Stimulated activated CD8-positive, alpha-beta memory T cell treated with anti-CD3 and anti-CD28 coated beads, Interleukin-12 subunit alpha, Interleukin-12 subunit beta, amount 100 ng/mL, for 1 hour (primary cell): ENCODE results near the gene DCAF4.

Experiments used
- DNase-seq: peaks from one replicate; pipeline ENCODE4 v3.0.0-alpha.2; 2020; ENCODE audit warnings: low read depth

Gene DCAF4, protein sequence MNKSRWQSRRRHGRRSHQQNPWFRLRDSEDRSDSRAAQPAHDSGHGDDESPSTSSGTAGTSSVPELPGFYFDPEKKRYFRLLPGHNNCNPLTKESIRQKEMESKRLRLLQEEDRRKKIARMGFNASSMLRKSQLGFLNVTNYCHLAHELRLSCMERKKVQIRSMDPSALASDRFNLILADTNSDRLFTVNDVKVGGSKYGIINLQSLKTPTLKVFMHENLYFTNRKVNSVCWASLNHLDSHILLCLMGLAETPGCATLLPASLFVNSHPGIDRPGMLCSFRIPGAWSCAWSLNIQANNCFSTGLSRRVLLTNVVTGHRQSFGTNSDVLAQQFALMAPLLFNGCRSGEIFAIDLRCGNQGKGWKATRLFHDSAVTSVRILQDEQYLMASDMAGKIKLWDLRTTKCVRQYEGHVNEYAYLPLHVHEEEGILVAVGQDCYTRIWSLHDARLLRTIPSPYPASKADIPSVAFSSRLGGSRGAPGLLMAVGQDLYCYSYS

GRCh38 chr14:72926292-72927028 is at the start of gene DCAF4:
Gene DCAF4 (plus strand): TSS chr14:72926464. CDS start chr14:72937979, 11,515 bp downstream.
- peak; percentile 83 for DNase-seq

DNA sequence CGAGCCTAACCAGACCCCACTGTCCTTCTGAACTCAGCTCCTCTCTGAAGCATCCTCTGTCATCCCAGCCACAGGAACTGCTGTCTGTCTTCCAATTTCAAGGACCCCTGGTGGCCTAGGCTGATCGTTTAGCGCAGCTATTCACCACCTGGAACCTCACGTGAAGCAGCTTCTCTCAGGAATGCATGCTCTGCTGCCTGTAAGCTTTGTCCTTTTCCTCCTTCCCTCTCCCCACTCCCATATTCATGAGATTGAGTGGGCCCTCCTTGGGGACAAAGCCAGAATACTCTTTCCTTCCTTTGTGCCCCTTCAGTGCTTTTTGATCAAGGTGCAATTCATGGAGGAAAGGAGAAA is 49.6 kb upstream of the DCAF4 start:
- no peak for DNase-seq

- DNase-seq, result no peak
Measured at GRCh38 chr14:72878746-72879145, 47.5 kb upstream of the DCAF4 start.

- no peak for DNase-seq
Measured at GRCh38 chr14:72879431-72879830, 46.8 kb upstream of the DCAF4 start.

DNA sequence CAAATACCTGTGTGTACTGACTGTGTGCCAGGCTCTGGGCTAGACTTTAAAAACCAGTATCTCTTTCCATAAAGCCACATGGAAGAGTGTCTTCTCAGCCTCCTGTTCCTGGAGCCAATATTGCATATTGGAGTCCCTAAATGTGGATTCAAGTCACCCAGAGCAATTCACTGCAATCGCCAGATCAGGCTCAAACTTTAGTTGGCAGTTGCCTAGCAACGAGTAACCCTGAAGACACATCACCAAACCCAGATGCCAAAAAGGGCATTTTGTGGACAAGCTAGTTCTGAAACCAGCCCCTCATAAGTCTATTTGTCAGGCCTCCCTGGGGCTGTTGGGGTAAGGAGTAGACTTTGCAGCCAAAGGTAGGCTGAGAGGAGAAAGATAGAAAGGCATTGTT is 46.1 kb upstream of the DCAF4 start:
- no peak for DNase-seq

DNA sequence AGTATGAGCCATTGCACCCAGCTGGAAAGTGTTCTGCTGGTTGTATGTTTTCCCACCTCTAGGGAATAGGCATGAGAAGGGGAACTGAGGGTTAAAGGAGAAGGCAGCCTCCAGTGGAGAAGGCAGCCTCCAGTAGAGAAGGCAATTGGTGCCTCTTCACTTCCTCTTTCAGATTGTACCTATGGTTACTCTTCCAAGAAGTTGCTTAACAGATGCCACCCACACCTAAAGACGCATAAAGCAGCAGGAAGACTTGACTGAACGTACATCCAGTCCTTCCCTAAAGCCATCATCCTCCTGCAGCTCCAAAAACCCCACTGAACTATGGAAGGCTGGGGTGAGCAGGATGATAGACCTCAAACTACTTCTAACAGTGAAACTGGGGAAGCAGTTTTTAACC is 45.4 kb upstream of the DCAF4 start:
- DNase-seq, result no peak

GRCh38 chr14:72881543-72881942 is 44.7 kb upstream of the DCAF4 start:
- no peak for DNase-seq

DNA sequence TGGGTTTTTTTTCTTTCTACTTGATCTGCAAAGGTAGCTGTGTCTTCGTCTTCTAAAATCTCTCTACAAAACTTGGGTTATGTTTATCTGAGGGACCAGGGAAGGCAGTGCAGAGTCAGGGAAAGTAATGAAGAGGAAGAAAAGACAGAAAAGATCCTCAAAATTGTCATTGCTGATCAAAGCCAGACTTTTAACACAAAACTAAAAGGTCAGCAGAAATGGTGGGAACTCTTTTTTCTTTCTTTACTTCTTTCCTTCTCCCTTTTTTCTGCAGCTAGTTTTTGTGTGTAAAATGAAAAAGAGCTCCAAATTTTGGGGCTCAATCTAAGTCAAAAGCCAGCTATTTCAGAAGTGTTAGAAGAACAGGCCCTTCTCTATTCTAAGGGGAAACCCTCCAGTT is 44.2 kb upstream of the DCAF4 start:
- no peak for DNase-seq

- no peak for DNase-seq
Measured at GRCh38 chr14:72882463-72882862, 43.8 kb upstream of the DCAF4 start.

DNA sequence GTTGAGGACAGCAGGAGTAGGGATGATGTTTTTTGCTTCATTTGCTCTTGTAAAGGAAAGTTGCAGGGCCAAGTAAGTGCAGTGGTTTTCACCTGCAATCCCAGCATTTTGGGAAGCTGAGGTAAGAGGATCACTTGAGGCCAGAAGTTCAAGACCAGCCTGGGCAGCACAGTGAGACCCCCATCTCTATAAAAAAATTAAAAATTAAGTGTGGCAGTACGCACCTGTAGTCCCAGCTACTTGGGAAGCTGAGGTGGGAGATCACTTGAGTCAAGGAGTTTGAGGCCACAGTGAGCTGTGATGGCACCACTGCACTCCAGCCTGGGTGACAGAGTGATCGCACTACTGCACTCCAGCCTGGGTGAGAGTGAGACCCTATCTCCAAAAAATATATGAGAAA is 43.2 kb upstream of the DCAF4 start:
- no peak for DNase-seq

- DNase-seq, result no peak
Measured at GRCh38 chr14:72883961-72884360, 42.3 kb upstream of the DCAF4 start.

- DNase-seq, result no peak
Measured at GRCh38 chr14:72884386-72884785, 41.9 kb upstream of the DCAF4 start.

GRCh38 chr14:72887514-72887913 is 38.8 kb upstream of the DCAF4 start:
- DNase-seq, result no peak

DNA sequence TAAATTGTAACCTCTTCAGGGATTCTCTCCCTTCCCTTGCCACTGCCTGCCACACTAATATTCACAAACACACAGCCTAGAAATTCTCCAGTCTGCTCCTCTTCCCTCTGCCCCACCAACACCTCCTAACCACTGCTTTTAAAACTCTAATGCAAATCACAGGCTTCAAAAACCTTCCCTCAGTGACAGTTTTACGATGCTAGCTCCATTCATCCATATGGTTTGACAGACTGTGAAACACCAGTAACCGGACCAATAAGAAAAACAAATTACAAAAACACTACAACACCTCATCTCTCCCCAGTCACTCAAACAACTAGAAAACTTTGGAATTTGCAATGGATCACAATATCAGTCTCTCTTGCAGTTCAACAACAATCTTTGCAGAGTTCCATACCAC is 38.1 kb upstream of the DCAF4 start:
- no peak for DNase-seq

- no peak for DNase-seq
Measured at GRCh38 chr14:72888636-72889201, 37.5 kb upstream of the DCAF4 start.

DNA sequence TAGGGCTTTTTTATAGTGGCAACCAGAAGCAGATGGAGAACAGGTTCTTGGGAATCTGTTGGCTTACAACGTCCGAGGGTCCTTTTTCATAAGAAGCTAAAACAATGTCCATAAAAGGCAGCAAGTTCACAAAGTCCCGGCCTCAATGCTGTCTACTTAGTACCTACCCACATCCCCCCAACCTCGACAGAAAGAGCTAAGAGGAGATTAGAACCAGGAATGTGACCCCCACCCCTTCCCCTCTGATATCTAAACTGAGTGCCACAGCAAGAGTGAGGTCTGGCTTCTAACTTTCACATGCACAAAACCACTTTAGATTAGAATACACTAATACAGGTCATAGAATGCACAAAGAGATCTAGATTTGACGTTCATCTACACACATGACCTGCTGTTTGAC is 36.9 kb upstream of the DCAF4 start:
- no peak for DNase-seq

DNA sequence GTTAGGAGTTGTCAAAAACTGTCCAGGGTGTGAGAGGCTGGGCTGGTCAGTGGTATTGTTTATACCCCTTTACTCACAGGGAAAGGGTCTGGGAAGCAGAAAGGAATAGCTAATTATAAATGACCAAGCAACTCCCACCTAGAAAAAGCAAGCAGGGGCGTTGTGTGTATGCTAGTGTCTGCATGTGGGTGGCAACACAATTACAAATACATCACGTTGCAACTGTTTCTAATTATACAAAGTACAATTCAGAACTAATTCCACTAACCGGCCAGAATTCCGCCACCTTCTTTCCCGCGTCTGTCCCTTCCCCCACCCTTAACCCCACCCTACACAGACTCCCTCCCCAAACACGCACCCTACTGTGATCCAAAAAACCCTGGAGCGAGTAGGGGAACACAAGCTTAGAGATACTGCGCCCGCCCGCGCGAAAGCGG is 34.6 kb upstream of the DCAF4 start:
- DNase-seq, result no peak

DNA sequence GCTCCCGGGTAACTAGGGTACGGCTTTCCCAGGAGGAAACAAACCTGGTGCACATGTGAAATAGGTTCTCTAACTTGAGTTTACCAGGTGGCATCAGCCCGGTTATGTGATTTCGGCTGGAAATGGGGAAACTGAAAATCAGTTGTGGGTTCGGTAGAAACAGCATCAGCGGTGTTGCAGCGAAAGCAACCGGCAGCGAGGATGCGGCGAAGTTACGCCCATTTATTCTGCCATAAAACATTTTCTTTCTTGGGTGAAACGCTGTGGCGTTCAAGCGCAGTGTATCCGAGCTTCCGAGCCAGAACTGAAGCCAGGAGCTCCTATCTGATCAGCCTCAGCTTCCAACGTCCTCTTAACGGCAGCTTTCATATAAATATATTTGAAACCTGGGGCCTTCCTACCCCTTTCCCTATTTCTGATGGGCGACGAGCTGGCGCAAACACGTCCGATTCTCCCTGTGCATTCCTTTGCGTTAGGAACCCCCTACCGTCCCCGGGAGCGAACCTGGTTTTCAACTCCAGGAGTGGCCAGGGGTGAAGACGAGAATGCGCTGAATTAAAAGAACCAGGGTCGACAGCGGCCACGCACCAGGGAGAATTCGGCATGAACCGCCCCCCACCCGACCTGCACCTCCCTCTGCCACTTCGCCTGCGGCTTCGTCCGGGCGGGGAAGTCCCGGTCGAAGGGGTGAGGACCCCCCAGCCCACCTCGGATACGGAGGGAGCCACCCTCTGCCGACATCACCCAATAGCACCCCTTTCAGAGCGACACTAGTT is 34.0 kb upstream of the DCAF4 start:
- DNase-seq, result no peak

DNA sequence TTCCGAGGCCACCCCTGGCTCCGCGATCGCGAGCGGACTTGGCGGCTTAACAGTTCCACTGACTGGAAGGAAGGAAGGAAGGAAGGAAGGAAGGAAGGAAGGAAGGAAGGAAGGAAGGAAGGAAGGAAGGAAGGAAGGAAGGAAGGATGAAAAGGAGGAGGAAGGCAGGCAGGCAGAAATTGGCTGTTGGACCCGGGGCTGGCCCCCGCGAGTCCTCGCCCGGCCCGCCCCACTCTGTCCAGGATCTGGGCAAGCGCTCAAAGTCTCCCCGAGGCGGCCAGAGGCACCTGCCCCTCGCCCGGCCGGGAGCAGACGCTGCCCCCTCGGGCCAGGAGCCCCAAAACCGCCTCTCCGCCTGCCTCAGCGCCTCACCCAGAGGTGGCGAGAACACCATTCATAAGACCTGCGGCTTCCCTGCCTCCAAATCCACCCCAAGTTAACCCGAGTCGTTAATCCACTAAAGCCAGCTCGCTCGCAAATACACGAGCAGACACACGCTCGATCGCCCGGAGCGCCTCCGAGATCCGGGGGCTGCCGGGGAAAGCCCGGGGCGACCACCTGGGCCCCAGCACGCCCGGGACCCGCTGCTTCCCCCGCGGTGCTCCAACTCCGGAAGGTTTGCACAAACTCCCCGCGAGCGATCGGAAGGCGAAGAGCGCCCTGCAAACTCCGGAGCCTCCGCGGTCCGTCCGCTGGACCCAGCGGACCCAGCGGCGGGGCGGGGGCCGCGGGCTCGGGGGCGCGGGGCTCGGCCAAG is 33.2 kb upstream of the DCAF4 start:
- peak; percentile 7 for DNase-seq

DNA sequence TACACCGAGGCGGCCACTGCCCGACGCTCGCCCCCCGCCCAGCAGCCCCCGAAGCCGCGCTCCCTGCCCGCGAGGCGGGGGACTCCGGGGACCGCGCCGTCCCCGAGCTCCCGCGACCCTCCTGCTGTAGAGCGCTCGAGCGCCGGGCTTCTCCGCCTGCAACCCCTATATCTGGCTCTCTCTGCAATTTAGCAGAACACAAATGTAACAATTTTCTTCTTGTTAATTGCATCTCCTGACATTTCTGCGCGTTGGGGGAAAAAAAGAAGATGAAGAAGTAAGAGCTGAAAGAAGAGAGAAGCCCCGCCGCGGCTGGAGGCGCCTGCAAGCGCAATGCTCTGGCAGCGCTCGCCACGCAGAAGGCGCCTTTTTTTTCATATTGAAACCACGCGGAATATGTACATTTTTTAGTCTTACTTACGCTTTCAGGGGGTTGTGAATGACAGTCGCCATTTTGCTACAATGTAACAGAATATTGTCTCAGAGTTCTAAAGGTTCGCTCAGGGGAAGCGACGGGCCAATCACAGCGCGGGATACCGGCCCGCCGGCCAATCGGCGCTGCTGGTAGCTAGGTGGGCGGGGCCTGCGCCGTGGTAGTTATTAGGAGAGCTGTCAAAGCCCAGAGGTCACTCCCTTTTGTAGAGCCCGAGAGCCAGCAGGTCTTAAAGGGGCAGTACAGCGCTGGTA is 32.5 kb upstream of the DCAF4 start, which contains the start of gene DPF3:
TSS of gene DPF3 (minus strand) at position 466 of the 687 bp plus-strand sequence. CDS start at position 453, 13 bp downstream.
- peak; percentile 89 for DNase-seq

GRCh38 chr14:72894323-72894622 is 32.0 kb upstream of the DCAF4 start:
- no peak for DNase-seq
